OCI-LY7 (cell line): Measurements from ENCODE around the gene LRP1B. TPM values are rescaled to one million over a fixed set of nuclear protein-coding genes. Genes with fewer than 3 reads are reported as not detected.

Experiments
- BruUV-seq: library from RNA; stranded (reverse); fragments of 400-500 nt; replicated peaks from 2 replicates; lab custom pipeline; 2021; lab: Mats Ljungman, UMichigan
- CTCF ChIA-PET: fragments of 300-600 bp; sonication (Branson Sonifier 250); formaldehyde crosslinking; loops from one replicate; lab custom pipeline; 2022; ENCODE audit warnings: antibody characterized with exemption; ENCODE audit not compliant: unreplicated experiment; lab: Charles Lee
- POLR2A ChIA-PET: fragments of 300-600 bp; sonication (Branson Sonifier 250); formaldehyde crosslinking; loops from one replicate; lab custom pipeline; 2022; ENCODE audit warnings: antibody characterized with exemption; lab: Charles Lee
- DNase-seq: peaks from one replicate; pipeline ENCODE4 v3.0.0-alpha.2; 2015; ENCODE audit warnings: low spot score
- H2AFZ ChIP-seq: fragments of 200-600 bp; sonication (generic), shearing (Covaris generic); 2 replicates; pipeline ENCODE4 v1.6.1; 2014; ENCODE audit warnings: mild to moderate bottlenecking, antibody characterized with exemption, low read length, moderate library complexity
- H3K27ac ChIP-seq: fragments of 200-600 bp; sonication (generic); 2 replicates; pipeline ENCODE4 v1.5.1; 2014; ENCODE audit warnings: mixed run types, low read depth, mild to moderate bottlenecking, moderate library complexity, low read length, inconsistent platforms; ENCODE audit not compliant: poor library complexity, severe bottlenecking
- H3K36me3 ChIP-seq: fragments of 200-600 bp; sonication (generic); 2 replicates; pipeline ENCODE4 v1.6.1; 2014; ENCODE audit warnings: mild to moderate bottlenecking, antibody characterized with exemption, low read length, moderate library complexity, mixed read lengths; ENCODE audit not compliant: insufficient read depth
- H3K4me1 ChIP-seq: fragments of 200-600 bp; sonication (generic); 2 replicates; pipeline ENCODE4 v1.5.1; 2014; ENCODE audit warnings: mild to moderate bottlenecking, low read length; ENCODE audit not compliant: insufficient read depth, poor library complexity, severe bottlenecking
- H3K4me2 ChIP-seq: fragments of 200-600 bp; sonication (generic); 2 replicates; pipeline ENCODE4 v1.6.1; 2014; ENCODE audit warnings: mild to moderate bottlenecking, low read length
- H3K4me3 ChIP-seq: fragments of 200-600 bp; sonication (generic); 2 replicates; pipeline ENCODE4 v1.5.1; 2014; ENCODE audit warnings: mild to moderate bottlenecking, low read depth, low read length; ENCODE audit not compliant: poor library complexity, severe bottlenecking
- H3K79me2 ChIP-seq: fragments of 200-600 bp; sonication (generic); 2 replicates; pipeline ENCODE4 v1.6.1; 2016; ENCODE audit warnings: low read depth, mild to moderate bottlenecking, low read length, moderate library complexity, mixed read lengths; ENCODE audit not compliant: insufficient read depth
- H3K9me2 ChIP-seq: fragments of 200-600 bp; sonication (generic); 2 replicates; pipeline ENCODE4 v1.6.1; 2016; ENCODE audit warnings: mild to moderate bottlenecking, low read length, mixed read lengths; ENCODE audit not compliant: insufficient read depth
- H3K9me3 ChIP-seq: fragments of 200-600 bp; sonication (generic); 2 replicates; pipeline ENCODE4 v1.6.1; 2014; ENCODE audit warnings: mild to moderate bottlenecking, mixed run types, low read length, mixed read lengths
- H4K20me1 ChIP-seq: fragments of 200-600 bp; sonication (generic); 2 replicates; pipeline ENCODE4 v1.6.1; 2014; ENCODE audit warnings: mild to moderate bottlenecking, antibody characterized with exemption, low read length, moderate library complexity, mixed read lengths; ENCODE audit not compliant: insufficient read depth
- CTCF ChIP-seq: fragments of 200-600 bp; sonication (generic); conservative IDR thresholded peaks from 2 replicates; pipeline ENCODE4 v1.5.1; 2014; ENCODE audit warnings: mild to moderate bottlenecking, antibody characterized with exemption, low read length, moderate library complexity, mixed read lengths
- EZH2phosphoT487 ChIP-seq: fragments of 200-600 bp; sonication (generic); IDR thresholded peaks from 2 replicates; pipeline ENCODE4 v1.6.1; 2018; ENCODE audit warnings: low read depth, borderline replicate concordance, mild to moderate bottlenecking, mixed run types, antibody characterized with exemption, low read length, moderate library complexity, mixed read lengths
- intact Hi-C: fragments of 100-400 bp; cut with micrococcal nuclease; formaldehyde crosslinking; loops from one replicate; pipeline ENCODE4 v1.10.0; 2022; ENCODE audit not compliant: unreplicated experiment
- total RNA-seq, 2 experiments: library from RNA; depleted of rRNA in 1 of 2; stranded (reverse); fragments of >200 nt in 1 of 2; shearing (Covaris generic) in 1 of 2; gene quantifications; 2 replicates each; pipeline ENCODE4 v1.2.3, GENCODE V29; 2014 to 2022

LRP1B gene
- total RNA-seq, 2 experiments from 2014 or later = not detected

- no peak overlapping the region for H3K4me2 ChIP-seq
- no peaks in the 10 kb centered on the region for H3K9me3 ChIP-seq
- no peaks in the 10 kb centered on the region for H3K4me1 ChIP-seq
- no peaks in the 10 kb centered on the region for H3K79me2 ChIP-seq
- intact Hi-C loops = no loop called here
- DNase-seq = no peak
- TF ChIP-seq CTCF = no peak
- TF ChIP-seq EZH2phosphoT487 = no peak
- POLR2A ChIA-PET = interaction anchor here (0.6 kb wide), 1 partner anchor 32 kb away, joined by 3 read pairs; no protein-coding TSS in a partner anchor
- no peak overlapping the region for H2AFZ ChIP-seq
- H3K9me2 ChIP-seq = no peaks in the 10 kb centered on the region
- H3K27ac ChIP-seq = no peak overlapping the region
- no peaks in the 10 kb centered on the region for H3K36me3 ChIP-seq
- no peak overlapping the region for H3K4me3 ChIP-seq
- no peaks in the 10 kb centered on the region for H4K20me1 ChIP-seq
- CTCF ChIA-PET = no interaction called here
- BruUV-seq = no TSS peak
These were observed 529.2 kb downstream of the LRP1B start for GRCh38 chr2:141601511-141602152.

- Histone ChIP-seq H3K79me2 (no peaks in the 10 kb centered on the region), H3K4me1 (no peaks in the 10 kb centered on the region), H4K20me1 (no peaks in the 10 kb centered on the region), H3K27ac (no peak overlapping the region), H3K9me2 (no peaks in the 10 kb centered on the region), H3K4me3 (no peak overlapping the region), H2AFZ (no peak overlapping the region), H3K4me2 (no peak overlapping the region), H3K36me3 (no peaks in the 10 kb centered on the region), H3K9me3 (no peaks in the 10 kb centered on the region)
- BruUV-seq = no TSS peak
- intact Hi-C loops = no loop called here
- POLR2A ChIA-PET = no interaction called here
- CTCF ChIA-PET = no interaction called here
- DNase-seq = no peak
- no peak for TF ChIP-seq EZH2phosphoT487
- no peak for TF ChIP-seq CTCF
These were observed 531.1 kb downstream of the LRP1B start for GRCh38 chr2:141599721-141600120.

GRCh38 chr2:141598982-141599381 is 531.8 kb downstream of the LRP1B start:
- intact Hi-C loops = no loop called here
- H3K27ac ChIP-seq = no peak overlapping the region
- H3K4me2 ChIP-seq = no peak overlapping the region
- H3K36me3 ChIP-seq = no peaks in the 10 kb centered on the region
- H4K20me1 ChIP-seq = no peaks in the 10 kb centered on the region
- H2AFZ ChIP-seq = no peak overlapping the region
- H3K4me3 ChIP-seq = no peak overlapping the region
- no peaks in the 10 kb centered on the region for H3K4me1 ChIP-seq
- no peak for TF ChIP-seq EZH2phosphoT487
- TF ChIP-seq CTCF = no peak
- no peak for DNase-seq
- no peaks in the 10 kb centered on the region for H3K9me3 ChIP-seq
- no peaks in the 10 kb centered on the region for H3K9me2 ChIP-seq
- no peaks in the 10 kb centered on the region for H3K79me2 ChIP-seq
- ChIA-PET CTCF (no interaction called here), POLR2A (interaction anchor here (1.2 to 1.6 kb wide), 2 partner anchors 11 to 12 kb away, joined by 3 to 5 read pairs; no protein-coding TSS in a partner anchor)
- BruUV-seq = no TSS peak
